ENCODE data around the gene ELOB. TPM values are rescaled to one million over a fixed set of nuclear protein-coding genes. Genes with fewer than 3 reads are reported as not detected.

ELOB gene
- total RNA-seq, 2 donors from 2014 or later: 318 to 496 TPM

DNA sequence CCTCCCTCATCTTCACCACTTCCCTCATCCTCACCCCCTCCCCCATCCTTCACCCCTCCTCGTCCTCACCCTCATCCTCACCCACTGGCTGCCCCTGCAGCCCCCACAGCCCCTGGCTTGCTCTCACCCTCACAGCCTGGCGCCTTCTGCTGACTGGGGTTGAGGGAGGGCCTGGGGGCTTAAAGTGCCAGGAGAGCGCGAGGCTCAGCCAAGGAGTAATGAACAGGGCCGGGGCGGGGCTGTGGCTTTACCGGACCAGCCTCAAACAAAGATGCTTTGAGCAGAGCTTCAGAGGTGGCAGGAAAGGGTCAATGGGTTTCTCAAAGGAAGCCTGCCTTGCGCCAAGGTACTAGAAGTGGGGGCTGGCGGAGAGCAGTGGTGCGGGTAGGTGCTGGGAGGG lies 10.3 kb upstream of the ELOB start, which contains the start of gene PRSS33:
Gene PRSS33, minus strand, starts transcription at position 155 of the 400 bp plus-strand sequence. CDS start 1,013 bp downstream, outside the sequence.
- WGBS: 19% methylated on average over 10 of the region's 10 CpGs
- H3K27me3 ChIP-seq (replicated peaks; ENCODE audit: insufficient read depth): no peaks in the 10 kb centered on the region
- intact Hi-C loops (cut with DNase I): no loop called here

GRCh38 chr16:2786826-2787151 lies 9.7 kb upstream of the ELOB start:
- H3K27ac ChIP-seq: no peak overlapping the region
- no peak overlapping the region for H3K4me3 ChIP-seq
- no peaks in the 10 kb centered on the region for H3K27me3 ChIP-seq (replicated peaks; ENCODE audit: insufficient read depth)
- no peaks in the 10 kb centered on the region for H3K9me3 ChIP-seq
- no peaks in the 10 kb centered on the region for H3K4me1 ChIP-seq (replicated peaks)
- TF ChIP-seq, protein P1, sequence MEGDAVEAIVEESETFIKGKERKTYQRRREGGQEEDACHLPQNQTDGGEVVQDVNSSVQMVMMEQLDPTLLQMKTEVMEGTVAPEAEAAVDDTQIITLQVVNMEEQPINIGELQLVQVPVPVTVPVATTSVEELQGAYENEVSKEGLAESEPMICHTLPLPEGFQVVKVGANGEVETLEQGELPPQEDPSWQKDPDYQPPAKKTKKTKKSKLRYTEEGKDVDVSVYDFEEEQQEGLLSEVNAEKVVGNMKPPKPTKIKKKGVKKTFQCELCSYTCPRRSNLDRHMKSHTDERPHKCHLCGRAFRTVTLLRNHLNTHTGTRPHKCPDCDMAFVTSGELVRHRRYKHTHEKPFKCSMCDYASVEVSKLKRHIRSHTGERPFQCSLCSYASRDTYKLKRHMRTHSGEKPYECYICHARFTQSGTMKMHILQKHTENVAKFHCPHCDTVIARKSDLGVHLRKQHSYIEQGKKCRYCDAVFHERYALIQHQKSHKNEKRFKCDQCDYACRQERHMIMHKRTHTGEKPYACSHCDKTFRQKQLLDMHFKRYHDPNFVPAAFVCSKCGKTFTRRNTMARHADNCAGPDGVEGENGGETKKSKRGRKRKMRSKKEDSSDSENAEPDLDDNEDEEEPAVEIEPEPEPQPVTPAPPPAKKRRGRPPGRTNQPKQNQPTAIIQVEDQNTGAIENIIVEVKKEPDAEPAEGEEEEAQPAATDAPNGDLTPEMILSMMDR (IDR thresholded peaks at IDR 0.05): no peak
- no peaks in the 10 kb centered on the region for H3K36me3 ChIP-seq
- DNase-seq (ENCODE audit: low spot score): no peak
- intact Hi-C loops (cut with DNase I): no loop called here
- WGBS: 49% methylated on average over 3 of the region's 3 CpGs

More for the DNA sequence above, 10.3 kb upstream of the ELOB start, which contains the start of gene PRSS33:
- DNase-seq (ENCODE audit: low spot score): no peak
- Histone ChIP-seq H3K9me3 (no peaks in the 10 kb centered on the region), H3K4me1 (replicated peaks) (no peaks in the 10 kb centered on the region), H3K36me3 (no peaks in the 10 kb centered on the region), H3K4me3 (no peak within 1 kb of the TSS), H3K27ac (no peak within 1 kb of the TSS)
- TF ChIP-seq POLR2AphosphoS5 (IDR thresholded peaks at IDR 0.05) (no peak), POLR2A (IDR thresholded peaks at IDR 0.05) (no peak)
- TF ChIP-seq, protein P1 (IDR thresholded peaks at IDR 0.05): no peak

DNA sequence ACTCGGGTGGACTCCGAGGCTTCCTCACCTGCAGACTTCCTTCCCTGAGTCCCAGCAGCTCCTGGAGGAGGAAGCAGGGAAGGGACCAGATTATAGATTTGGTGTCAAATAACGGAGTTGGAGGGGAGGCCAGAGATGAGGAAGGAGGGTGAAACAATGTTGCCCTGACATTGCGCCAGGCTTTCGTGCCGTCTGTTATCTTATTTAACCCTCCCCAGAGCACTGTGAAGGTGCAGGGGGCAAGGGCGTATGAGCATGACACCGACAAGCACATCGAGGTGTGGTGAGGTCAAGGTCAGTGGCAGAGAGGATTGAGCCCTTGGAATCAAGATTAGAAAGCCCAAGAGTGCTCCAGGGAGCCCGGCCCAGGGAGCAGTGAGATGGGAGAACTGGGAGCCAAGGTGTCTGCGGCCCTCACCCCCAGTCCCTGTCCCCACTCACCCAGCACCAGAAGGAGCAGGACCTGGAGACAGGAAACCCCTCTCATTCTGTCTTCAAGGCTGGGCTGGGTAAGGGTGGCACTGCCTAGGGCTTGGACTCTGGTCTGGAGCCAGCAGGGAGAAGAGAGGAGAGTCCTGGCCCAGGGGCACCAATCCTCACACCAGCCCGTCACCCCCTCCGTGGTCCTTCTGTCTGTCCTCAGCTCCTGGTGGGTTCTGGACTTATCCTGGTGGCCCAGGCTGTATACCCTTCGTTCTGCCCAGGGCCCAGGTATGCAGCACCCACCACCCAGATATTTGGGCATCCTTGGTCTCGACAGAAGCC lies 9.2 kb upstream of the ELOB start:
- DNase-seq (ENCODE audit: low spot score): no peak

DNA sequence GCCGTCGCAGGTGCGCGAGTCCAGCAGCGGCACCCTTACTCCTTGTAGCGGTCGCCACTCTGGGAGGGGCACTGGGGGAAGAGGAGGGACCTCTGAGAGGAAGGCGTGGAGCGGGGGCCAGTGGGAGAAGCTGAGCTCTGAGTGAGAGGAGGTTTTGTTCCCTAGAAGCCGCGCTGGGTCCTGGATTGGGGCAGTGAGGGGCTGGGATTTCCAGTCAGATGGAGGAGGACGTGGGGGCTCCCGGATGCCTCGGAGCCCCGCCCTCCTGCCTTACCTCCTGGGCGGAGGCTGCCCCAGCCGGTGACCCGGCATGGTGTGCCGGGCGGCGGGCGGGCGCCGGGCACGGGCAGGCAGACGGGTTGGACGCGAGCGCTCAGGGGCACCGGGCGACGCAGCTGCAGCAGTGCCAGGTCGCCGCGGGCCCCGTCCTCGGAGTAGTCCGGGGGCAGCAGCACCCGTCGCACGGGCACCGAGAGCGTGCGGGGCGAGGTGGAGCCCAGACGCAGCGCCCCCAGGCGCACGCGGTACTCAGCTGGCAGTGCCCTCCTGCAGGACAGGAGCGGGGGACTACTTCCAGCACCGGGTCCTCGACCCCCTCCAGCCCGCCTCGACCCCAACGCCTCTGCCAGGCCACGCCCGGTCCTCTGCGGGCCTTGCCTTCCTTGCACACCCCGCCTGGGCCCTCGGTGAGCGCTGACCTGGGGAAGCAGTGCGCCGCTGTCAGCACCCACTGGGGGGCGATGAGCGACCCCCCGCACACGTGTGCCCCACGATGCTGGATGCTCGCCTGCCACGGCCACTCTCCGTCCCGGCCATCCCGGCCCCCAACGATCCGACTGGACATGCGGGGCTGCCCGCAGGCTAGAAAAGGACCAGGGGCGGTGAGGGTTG lies 8.3 kb upstream of the ELOB start:
- intact Hi-C loops (cut with DNase I): no loop called here
- Histone ChIP-seq H3K9me3 (no peaks in the 10 kb centered on the region), H3K4me1 (replicated peaks) (no peaks in the 10 kb centered on the region), H3K4me3 (peak overlapping the region; percentile 15 to 26), H3K36me3 (no peaks in the 10 kb centered on the region), H3K27ac (no peak overlapping the region), H3K27me3 (replicated peaks; ENCODE audit: insufficient read depth) (no peaks in the 10 kb centered on the region)
- TF ChIP-seq POLR2A (IDR thresholded peaks at IDR 0.05) (no peak), POLR2AphosphoS5 (IDR thresholded peaks at IDR 0.05) (no peak)
- TF ChIP-seq, protein P1 (IDR thresholded peaks at IDR 0.05): peak in 1 of 4 experiments; percentile 4
- DNase-seq (ENCODE audit: low spot score): no peak
- 18% methylated on average over 39 of the region's 79 CpGs for WGBS

More for the DNA sequence above, 9.2 kb upstream of the ELOB start:
- WGBS: 63% methylated on average over 15 of the region's 15 CpGs
- Histone ChIP-seq H3K36me3 (no peaks in the 10 kb centered on the region), H3K9me3 (no peaks in the 10 kb centered on the region), H3K4me3 (no peak overlapping the region), H3K27me3 (replicated peaks; ENCODE audit: insufficient read depth) (no peaks in the 10 kb centered on the region), H3K27ac (no peak overlapping the region), H3K4me1 (replicated peaks) (no peaks in the 10 kb centered on the region)
- intact Hi-C loops (cut with DNase I): no loop called here
- TF ChIP-seq, protein P1 (IDR thresholded peaks at IDR 0.05): no peak
- no peak for TF ChIP-seq POLR2A (IDR thresholded peaks at IDR 0.05)
- no peak for TF ChIP-seq POLR2AphosphoS5 (IDR thresholded peaks at IDR 0.05)
